T-cell (primary cell): ENCODE measurements around the gene PRKCB. TPM values are rescaled to one million over a fixed set of nuclear protein-coding genes. Genes with fewer than 3 reads are reported as not detected.

ENCODE experiments used
- ATAC-seq, 4 experiments: fragments of 200-7000 bp in 3 of 4; fragments of 150-1000 bp in 1 of 4; cut with Tn5 transposase; replicated peaks in 1 of 4; 1 replicate in 3 of 4; 2 replicates in 1 of 4; pipeline ENCODE4 v1.10.0; 2021; ENCODE audit warnings: moderate library complexity in 3 of 4, mild to moderate bottlenecking in 2 of 4, moderate number of reproducible peaks in 1 of 4
- CTCF ChIA-PET, 2 donors: fragments of 300-600 bp; sonication (Branson Sonifier 250); formaldehyde crosslinking; loops; one replicate each; lab custom pipeline; 2022; ENCODE audit warnings: antibody characterized with exemption in 2 of 2; lab: Charles Lee
- POLR2A ChIA-PET, 2 donors: fragments of 300-600 bp; sonication (Branson Sonifier 250); formaldehyde crosslinking; loops; one replicate each; lab custom pipeline; 2022; ENCODE audit warnings: antibody characterized with exemption in 2 of 2; lab: Charles Lee
- DNase-seq, 35 experiments: peaks; one replicate each; pipeline versions ENCODE4 v3.0.0 to v3.0.0-alpha.2; 2013 to 2023
- H3K27ac ChIP-seq: one replicate; pipeline ENCODE4 v1.5.1; 2013; ENCODE audit warnings: low read length
- H3K27me3 ChIP-seq, 2 experiments: replicated peaks in 1 of 2; 1 replicate in 1 of 2; 2 replicates in 1 of 2; pipeline versions ENCODE4 v1.6.1 to v1.7.0; 2013; ENCODE audit warnings: low read length in 1 of 2, mixed read lengths in 1 of 2; ENCODE audit not compliant: control insufficient read depth in 2 of 2, insufficient read depth in 2 of 2; ENCODE audit errors: extremely low read depth in 1 of 2
- H3K36me3 ChIP-seq, 2 donors: 1 replicate in 1 of 2; 2 replicates in 1 of 2; pipeline versions ENCODE4 v1.6.1 to v1.7.0; 2013; ENCODE audit warnings: low read length in 1 of 2; ENCODE audit not compliant: control insufficient read depth in 2 of 2, insufficient read depth in 1 of 2; ENCODE audit errors: extremely low read depth in 1 of 2
- H3K4me1 ChIP-seq, 2 experiments: 1 replicate in 1 of 2; 2 replicates in 1 of 2; pipeline versions ENCODE4 v1.6.1 to v1.7.0; 2013; ENCODE audit warnings: low read length in 2 of 2, mixed read lengths in 1 of 2; ENCODE audit not compliant: insufficient read depth in 2 of 2, control insufficient read depth in 1 of 2; ENCODE audit errors: extremely low read depth in 1 of 2
- H3K4me3 ChIP-seq, 2 donors: 1 replicate in 1 of 2; 2 replicates in 1 of 2; pipeline versions ENCODE4 v1.5.1 to v1.7.0; 2013; ENCODE audit warnings: mild to moderate bottlenecking in 2 of 2, low read length in 1 of 2, moderate library complexity in 1 of 2; ENCODE audit not compliant: control insufficient read depth in 1 of 2; ENCODE audit errors: extremely low read depth in 1 of 2
- H3K9me3 ChIP-seq: 2 replicates; pipeline ENCODE4 v1.7.0; 2013
- H3K27ac Mint-ChIP-seq, 2 donors: one replicate each; pipeline ENCODE4 v1.8.0; 2020 to 2021; ENCODE audit warnings: mild to moderate bottlenecking in 2 of 2, mixed read lengths in 2 of 2
- H3K27me3 Mint-ChIP-seq, 2 donors: one replicate each; pipeline ENCODE4 v1.8.0; 2021 to 2022; ENCODE audit warnings: mixed read lengths in 2 of 2
- H3K36me3 Mint-ChIP-seq: one replicate; pipeline ENCODE4 v1.8.0; 2021; ENCODE audit warnings: mixed read lengths
- H3K4me1 Mint-ChIP-seq, 3 donors: one replicate each; pipeline ENCODE4 v1.8.0; 2020 to 2022; ENCODE audit warnings: mixed read lengths in 3 of 3, mild to moderate bottlenecking in 1 of 3
- H3K4me3 Mint-ChIP-seq, 3 donors: one replicate each; pipeline ENCODE4 v1.8.0; 2020 to 2022; ENCODE audit warnings: mild to moderate bottlenecking in 3 of 3, mixed read lengths in 3 of 3, moderate library complexity in 3 of 3
- H3K9me3 Mint-ChIP-seq, 3 donors: one replicate each; pipeline ENCODE4 v1.8.0; 2020 to 2022; ENCODE audit warnings: mixed read lengths in 3 of 3
- WGBS: methylation state at CpG from one replicate; pipeline ENCODE4 v1.1.5; 2013; ENCODE audit warnings: missing lambda C conversion rate; ENCODE audit not compliant: insufficient coverage; 5-methylcytosine and 5-hydroxymethylcytosine counted together
- total RNA-seq, 35 experiments: library from RNA in 6 of 35; stranded (reverse) in 6 of 35; fragments of 120-200 nt in 1 of 35; gene quantifications; one replicate each; pipeline versions ENCODE4 v1.2.1 to v1.2.4 and lab custom pipeline; 2013 to 2026

Gene PRKCB
- total RNA-seq, 5 donors from 2014 or later (not counting 1 experiment from before 2014, with no cell fraction given), result 84.7 to 114 (median 105) TPM

- Mint-ChIP-seq H3K36me3 (peaks cover 80% of the 10 kb centered on the region), H3K27me3 (no peaks in the 10 kb centered on the region), H3K4me1 (peaks cover 6 to 11% (median 10%) of the 10 kb centered on the region in 3 donors), H3K9me3 (peaks cover 5 to 18% (median 15%) of the 10 kb centered on the region in 3 donors), H3K27ac (no peak overlapping the region), H3K4me3 (no peak overlapping the region)
- H3K27me3 ChIP-seq, result no peaks in the 10 kb centered on the region
- no CpG with 5 or more reads among the region's 1 CpG for WGBS
- no peak overlapping the region for H3K4me3 ChIP-seq
- DNase-seq (no peak), ATAC-seq (no peak)
- H3K9me3 ChIP-seq, result no peaks in the 10 kb centered on the region
- ChIA-PET POLR2A (no interaction called here), CTCF (no interaction called here)
- peaks cover 5 to 48% of the 10 kb centered on the region in 2 donors for H3K36me3 ChIP-seq
- no peak overlapping the region for H3K27ac ChIP-seq
- H3K4me1 ChIP-seq, result peaks cover 0 to 7% of the 10 kb centered on the region in 2 experiments
These were observed 255.3 kb downstream of the PRKCB start for GRCh38 chr16:24091125-24091524.

DNA sequence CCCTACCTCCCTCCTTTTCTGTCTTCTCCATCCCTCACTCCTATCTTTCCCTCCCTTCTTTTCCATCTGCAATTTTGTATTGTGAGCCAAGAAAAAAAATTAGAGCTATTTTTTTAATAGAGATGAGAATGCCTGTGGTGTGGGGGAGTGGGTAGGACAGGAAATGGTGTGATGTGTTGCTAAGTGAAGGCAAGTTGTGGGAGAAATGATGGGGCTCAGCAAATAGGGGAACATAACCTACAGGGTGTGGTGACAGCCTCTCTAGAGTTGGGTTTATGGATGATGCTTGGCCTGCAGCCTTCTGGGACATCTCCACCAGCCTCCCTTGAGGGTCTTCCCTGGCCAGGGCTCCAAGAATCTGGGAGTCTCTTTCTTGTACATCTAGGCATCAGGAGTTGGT, 257.3 kb downstream of the PRKCB start:
- DNase-seq, result no peak
- peaks cover 5 to 55% of the 10 kb centered on the region in 2 donors for H3K36me3 ChIP-seq
- H3K27ac ChIP-seq, result no peak overlapping the region
- H3K4me3 Mint-ChIP-seq, result no peak overlapping the region
- peaks cover 81% of the 10 kb centered on the region for H3K36me3 Mint-ChIP-seq
- no peak for ATAC-seq
- no peak overlapping the region for H3K4me3 ChIP-seq
- H3K9me3 ChIP-seq, result no peaks in the 10 kb centered on the region
- H3K9me3 Mint-ChIP-seq, result peaks cover 5 to 18% (median 15%) of the 10 kb centered on the region in 3 donors
- H3K27ac Mint-ChIP-seq, result peak overlapping the region; percentile 13 to 40
- H3K27me3 Mint-ChIP-seq, result no peaks in the 10 kb centered on the region
- H3K4me1 ChIP-seq, result peaks cover 0 to 7% of the 10 kb centered on the region in 2 experiments
- ChIA-PET CTCF (interaction anchor here in 1 of 2 donors (0.7 kb wide), 1 partner anchor 85 kb away, joined by 3 read pairs; no protein-coding TSS in a partner anchor), POLR2A (no interaction called here)
- no peaks in the 10 kb centered on the region for H3K27me3 ChIP-seq
- peaks cover 6 to 11% (median 10%) of the 10 kb centered on the region in 3 donors for H3K4me1 Mint-ChIP-seq

DNA sequence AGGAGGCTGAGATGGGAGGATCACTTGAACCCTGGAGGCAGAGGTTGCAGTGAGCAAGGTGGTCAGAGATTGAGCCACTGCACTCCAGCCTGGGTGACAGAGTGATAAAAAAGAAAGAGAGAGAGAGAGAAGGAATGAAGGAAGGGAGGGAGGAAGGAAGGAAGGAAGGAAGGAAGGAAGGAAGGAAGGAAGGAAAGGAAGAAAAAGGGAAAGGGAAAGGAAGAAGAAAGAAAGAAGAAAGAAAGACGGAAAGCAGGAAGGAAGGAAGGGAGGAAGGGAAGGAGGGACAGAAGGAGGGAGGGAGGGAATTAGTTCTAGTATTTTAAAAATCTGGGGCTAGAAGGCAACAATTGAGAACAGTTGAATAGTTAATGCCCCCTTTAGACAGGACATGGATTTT, 258.9 kb downstream of the PRKCB start:
- ChIA-PET CTCF (interaction anchor here in 1 of 2 donors (0.7 kb wide), 1 partner anchor 34 kb away, joined by 5 read pairs; no protein-coding TSS in a partner anchor), POLR2A (interaction anchor here in 1 of 2 donors (0.6 kb wide), 1 partner anchor 44 kb away, joined by 3 read pairs; no protein-coding TSS in a partner anchor)
- H3K27ac ChIP-seq, result no peak overlapping the region
- H3K4me1 ChIP-seq, result peaks cover 0 to 7% of the 10 kb centered on the region in 2 experiments
- peaks cover 78% of the 10 kb centered on the region for H3K36me3 Mint-ChIP-seq
- H3K27me3 Mint-ChIP-seq, result no peaks in the 10 kb centered on the region
- H3K4me3 Mint-ChIP-seq, result no peak overlapping the region
- H3K27me3 ChIP-seq, result no peaks in the 10 kb centered on the region
- no peak for ATAC-seq
- no peak overlapping the region for H3K4me3 ChIP-seq
- no peak for DNase-seq
- H3K36me3 ChIP-seq, result peaks cover 5 to 50% of the 10 kb centered on the region in 2 donors
- no peak overlapping the region for H3K27ac Mint-ChIP-seq
- no peaks in the 10 kb centered on the region for H3K9me3 ChIP-seq
- no CpG with 5 or more reads among the region's 1 CpG for WGBS
- H3K4me1 Mint-ChIP-seq, result peaks cover 6 to 11% (median 9%) of the 10 kb centered on the region in 3 donors
- H3K9me3 Mint-ChIP-seq, result peaks cover 5 to 15% (median 15%) of the 10 kb centered on the region in 3 donors

DNA sequence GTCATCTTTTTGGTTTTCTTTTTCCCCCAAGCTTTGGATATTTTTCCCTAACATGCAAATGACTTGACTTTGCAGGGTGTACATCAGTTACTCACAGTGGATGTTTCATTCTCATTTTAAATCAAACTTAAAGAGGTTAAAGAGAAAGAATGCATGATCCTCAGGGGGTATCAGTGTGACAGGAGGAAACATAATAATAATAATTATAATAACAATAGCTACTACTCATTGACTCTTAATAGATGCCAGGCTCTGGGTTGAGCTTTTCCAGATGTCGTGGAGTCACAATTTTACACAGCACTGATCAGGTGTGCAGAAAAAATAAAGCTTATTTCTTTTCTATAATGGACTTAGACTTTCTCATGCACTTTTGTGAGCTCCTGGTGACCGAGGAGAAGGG, 263.1 kb downstream of the PRKCB start:
- POLR2A ChIA-PET, result no interaction called here
- Histone ChIP-seq H3K36me3 (peaks cover 7 to 46% of the 10 kb centered on the region in 2 donors), H3K27ac (no peak overlapping the region), H3K27me3 (no peaks in the 10 kb centered on the region), H3K4me3 (no peak overlapping the region), H3K9me3 (no peaks in the 10 kb centered on the region), H3K4me1 (no peaks in the 10 kb centered on the region)
- no CpG with 5 or more reads among the region's 2 CpGs for WGBS
- CTCF ChIA-PET, result interaction anchor here in 1 of 2 donors (0.5 to 0.6 kb wide), 3 partner anchors 251 to 1073 kb away, joined by 4 to 6 read pairs (median 5); no protein-coding TSS in a partner anchor
- Mint-ChIP-seq H3K27ac (no peak overlapping the region), H3K4me3 (no peak overlapping the region), H3K36me3 (peaks cover 69% of the 10 kb centered on the region), H3K9me3 (no peaks in the 10 kb centered on the region), H3K27me3 (no peaks in the 10 kb centered on the region), H3K4me1 (no peaks in the 10 kb centered on the region)
- DNase-seq (no peak), ATAC-seq (no peak)

DNA sequence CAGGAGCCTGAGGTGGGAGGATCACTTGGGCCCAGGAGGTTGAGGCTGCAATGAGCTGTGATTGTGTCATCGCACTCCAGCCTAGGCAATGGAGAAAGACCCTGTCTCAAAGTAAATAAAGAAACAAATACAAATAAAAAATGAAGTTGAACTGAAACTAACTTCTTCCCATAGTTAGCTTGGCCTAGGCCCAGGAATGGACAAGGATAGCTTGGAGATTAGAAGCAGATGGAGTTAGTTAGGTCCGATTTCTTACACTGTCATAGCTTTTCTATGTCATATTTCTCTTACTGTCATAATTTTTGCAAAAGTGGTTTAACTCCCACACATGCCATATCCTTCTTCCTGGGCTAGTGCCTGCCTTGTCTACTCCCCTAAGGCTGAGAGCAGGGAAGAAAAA, 265.6 kb downstream of the PRKCB start:
- CTCF ChIA-PET, result no interaction called here
- no peak overlapping the region for H3K4me3 ChIP-seq
- POLR2A ChIA-PET, result no interaction called here
- Mint-ChIP-seq H3K4me3 (no peak overlapping the region), H3K9me3 (peaks cover 0 to 6% (median 5%) of the 10 kb centered on the region in 3 donors), H3K27ac (peak overlapping the region in 1 of 2 donors; percentile 41), H3K27me3 (no peaks in the 10 kb centered on the region), H3K4me1 (no peaks in the 10 kb centered on the region), H3K36me3 (peaks cover 62% of the 10 kb centered on the region)
- no CpG with 5 or more reads among the region's 2 CpGs for WGBS
- no peak for ATAC-seq
- no peaks in the 10 kb centered on the region for H3K27me3 ChIP-seq
- peaks cover 2 to 29% of the 10 kb centered on the region in 2 donors for H3K36me3 ChIP-seq
- H3K9me3 ChIP-seq, result no peaks in the 10 kb centered on the region
- H3K27ac ChIP-seq, result no peak overlapping the region
- H3K4me1 ChIP-seq, result no peaks in the 10 kb centered on the region
- DNase-seq, result no peak

DNA sequence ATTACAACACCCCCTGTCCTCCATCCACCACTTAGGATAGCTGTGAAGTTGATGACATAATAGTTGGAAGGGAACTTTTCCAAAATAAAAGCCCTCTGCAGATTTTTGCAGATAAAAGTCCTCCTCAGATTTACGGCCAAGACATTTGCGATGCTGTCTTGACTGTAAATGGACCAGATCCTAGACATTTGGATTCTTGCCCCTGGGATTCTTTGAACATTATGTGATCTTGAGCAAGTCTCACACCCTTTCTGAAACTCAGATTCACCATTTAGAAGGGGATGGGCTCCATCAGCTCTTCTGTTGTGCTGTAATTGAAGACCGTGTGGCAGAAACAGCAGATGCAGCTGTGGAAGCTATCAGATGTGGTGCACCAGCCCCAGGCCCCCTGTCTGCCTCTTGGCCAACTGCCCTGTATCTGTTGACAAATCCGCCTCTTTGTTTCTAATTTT, 266.5 kb downstream of the PRKCB start:
- Mint-ChIP-seq H3K36me3 (peaks cover 66% of the 10 kb centered on the region), H3K27ac (peak overlapping the region in 1 of 2 donors; percentile 41)
- no peak overlapping the region for H3K27ac ChIP-seq

More for the DNA sequence above, 266.5 kb downstream of the PRKCB start:
- POLR2A ChIA-PET, result no interaction called here
- CTCF ChIA-PET, result no interaction called here
- Mint-ChIP-seq H3K4me1 (no peaks in the 10 kb centered on the region), H3K27me3 (no peaks in the 10 kb centered on the region), H3K4me3 (no peak overlapping the region), H3K9me3 (peaks cover 0 to 6% (median 5%) of the 10 kb centered on the region in 3 donors)
- Histone ChIP-seq H3K4me1 (no peaks in the 10 kb centered on the region), H3K36me3 (peaks cover 2 to 25% of the 10 kb centered on the region in 2 donors), H3K27me3 (no peaks in the 10 kb centered on the region), H3K4me3 (no peak overlapping the region), H3K9me3 (no peaks in the 10 kb centered on the region)
- ATAC-seq (no peak), DNase-seq (no peak)
- 78% methylated on average over 3 of the region's 4 CpGs for WGBS
